ENCODE measurements around the gene ERC2.

The ERC2 gene

GRCh38 chr3:55678546-55679216 is 789.6 kb downstream of the ERC2 start (continued):
- TF ChIP-seq PRDM6 (tag by site-specific recombination; IDR thresholded peaks at IDR 0.05) (no peak), ZNF133 (tag by site-specific recombination; IDR thresholded peaks at IDR 0.05) (no peak), ZFP3 (tag by site-specific recombination; IDR thresholded peaks at IDR 0.05; ENCODE audit: low read depth) (no peak), GLI2 (tag by site-specific recombination; IDR thresholded peaks at IDR 0.05; ENCODE audit: borderline replicate concordance, low read depth) (no peak)

- no peaks in the 10 kb centered on the region for H3K36me3 ChIP-seq (ENCODE audit: control insufficient read depth in 2 of 2, insufficient read depth in 1 of 2, low read length in 2 of 2)
- POLR2A ChIA-PET: no interaction called here
- no peak overlapping the region for H3K4me3 ChIP-seq (ENCODE audit: low read depth, low read length)
- H3K9me3 ChIP-seq (ENCODE audit: control insufficient read depth, insufficient read depth, low read depth, low read length): no peaks in the 10 kb centered on the region
- TF ChIP-seq ZBTB20 (tag by site-specific recombination; IDR thresholded peaks at IDR 0.05): 0 out of 2 replicates have a peak, but pooled peaks have one; percentile 19
- no peak for TF ChIP-seq ZNF654 (tag by site-specific recombination; IDR thresholded peaks at IDR 0.05; ENCODE audit: low read depth)
- H3K4me1 ChIP-seq (ENCODE audit: control insufficient read depth, insufficient read depth, low read length): 0 out of 2 replicates have a peak, but pooled peaks cover 4% of the 10 kb centered on the region
- CTCF ChIA-PET: no interaction called here
- H3K27ac ChIP-seq (ENCODE audit: extremely low read depth, low read depth, low read length): no peak overlapping the region; the same call in 1 of the 2 replicates
Observed at GRCh38 chr3:55676643-55677042, 791.6 kb downstream of the ERC2 start.

- POLR2A ChIA-PET: no interaction called here
- Histone ChIP-seq H3K27ac (ENCODE audit: extremely low read depth, low read depth, low read length) (no peak overlapping the region), H3K36me3 (ENCODE audit: control insufficient read depth in 2 of 2, insufficient read depth in 1 of 2, low read length in 2 of 2) (no peaks in the 10 kb centered on the region), H3K9me3 (ENCODE audit: control insufficient read depth, insufficient read depth, low read depth, low read length) (no peaks in the 10 kb centered on the region), H3K4me3 (ENCODE audit: low read depth, low read length) (no peak overlapping the region), H3K4me1 (ENCODE audit: control insufficient read depth, insufficient read depth, low read length) (0 out of 2 replicates have a peak, but pooled peaks cover 4% of the 10 kb centered on the region)
- CTCF ChIA-PET: no interaction called here
- TF ChIP-seq SETDB1 (IDR thresholded peaks at IDR 0.05; ENCODE audit: insufficient read length, low read length) (no peak), ZNF645 (tag by site-specific recombination; IDR thresholded peaks at IDR 0.05) (no peak), ZBTB10 (tag by site-specific recombination; IDR thresholded peaks at IDR 0.05) (no peak), ZNF114 (tag by site-specific recombination; IDR thresholded peaks at IDR 0.05) (no peak), ZNF132 (tag by site-specific recombination; IDR thresholded peaks at IDR 0.05; ENCODE audit: borderline replicate concordance) (no peak), ZNF76 (tag by site-specific recombination; IDR thresholded peaks at IDR 0.05; ENCODE audit: borderline replicate concordance, low read depth) (no peak), ZNF248 (tag by site-specific recombination; IDR thresholded peaks at IDR 0.05) (no peak), ZNF416 (tag by site-specific recombination; IDR thresholded peaks at IDR 0.05) (no peak), FEZF1 (tag by site-specific recombination; IDR thresholded peaks at IDR 0.05) (no peak), ZBTB8A (tag by site-specific recombination; IDR thresholded peaks at IDR 0.05) (no peak), HOXD13 (CRISPR knock-in tag; IDR thresholded peaks at IDR 0.05; ENCODE audit: borderline replicate concordance) (no peak), ZNF837 (tag by site-specific recombination; IDR thresholded peaks at IDR 0.05) (no peak)
Observed at GRCh38 chr3:55675478-55675877, 792.8 kb downstream of the ERC2 start.

All from HEK293 (cell line).